PC-9 (cell line): ENCODE results near the gene LENG8. TPM values are rescaled to one million over a fixed set of nuclear protein-coding genes. Genes with fewer than 3 reads are reported as not detected.

ENCODE experiments used
- BruUV-seq: library from RNA; stranded (reverse); fragments of 400-500 nt; replicated peaks from 2 replicates; lab custom pipeline; 2021; lab: Mats Ljungman, UMichigan
- CTCF ChIA-PET: fragments of 300-600 bp; sonication (Branson Sonifier 250); formaldehyde crosslinking; loops from one replicate; lab custom pipeline; 2022; ENCODE audit warnings: antibody characterized with exemption; lab: Charles Lee
- POLR2A ChIA-PET: fragments of 300-600 bp; sonication (Branson Sonifier 250); formaldehyde crosslinking; loops from one replicate; lab custom pipeline; 2022; ENCODE audit warnings: antibody characterized with exemption; ENCODE audit not compliant: unreplicated experiment; lab: Charles Lee
- DNase-seq, 2 experiments: peaks; one replicate each; pipeline versions ENCODE4 v3.0.0 to v3.0.0-alpha.2; 2015 to 2022; ENCODE audit warnings: mixed read lengths in 1 of 2
- H2AFZ ChIP-seq: fragments of 200-600 bp; sonication (generic); 2 replicates; pipeline ENCODE4 v1.8.1; 2017; ENCODE audit warnings: antibody characterized with exemption
- H3F3A ChIP-seq: fragments of 200-600 bp; sonication (generic); 2 replicates; pipeline ENCODE4 v1.8.1; 2017; ENCODE audit warnings: antibody characterized with exemption, mild to moderate bottlenecking, low read depth; ENCODE audit not compliant: insufficient read depth
- H3K27ac ChIP-seq: fragments of 200-600 bp; sonication (generic); 2 replicates; pipeline ENCODE4 v1.6.1; 2016; ENCODE audit warnings: mixed run types
- H3K27me3 ChIP-seq: fragments of 200-600 bp; sonication (generic); 2 replicates; pipeline ENCODE4 v1.6.1; 2016; ENCODE audit warnings: low read depth, mixed run types; ENCODE audit not compliant: insufficient read depth
- H3K36me3 ChIP-seq: fragments of 200-600 bp; sonication (generic); 2 replicates; pipeline ENCODE4 v1.6.1; 2016; ENCODE audit warnings: low read depth, mixed run types
- H3K4me1 ChIP-seq: fragments of 200-600 bp; sonication (generic); replicated peaks from 2 replicates; pipeline ENCODE4 v1.6.1; 2016; ENCODE audit warnings: mixed run types; ENCODE audit not compliant: insufficient read depth
- H3K4me2 ChIP-seq: fragments of 200-600 bp; sonication (generic); 2 replicates; pipeline ENCODE4 v1.6.1; 2017; ENCODE audit warnings: mixed run types
- H3K4me3 ChIP-seq: fragments of 200-600 bp; sonication (generic); 2 replicates; pipeline ENCODE4 v1.6.1; 2016; ENCODE audit warnings: mixed run types
- H3K79me2 ChIP-seq: fragments of 200-600 bp; sonication (generic); 2 replicates; pipeline ENCODE4 v1.6.1; 2017; ENCODE audit warnings: low read depth, mixed run types
- H3K9me2 ChIP-seq: fragments of 200-600 bp; sonication (generic); 2 replicates; pipeline ENCODE4 v1.8.1; 2017; ENCODE audit warnings: mild to moderate bottlenecking; ENCODE audit not compliant: insufficient read depth
- H3K9me3 ChIP-seq: fragments of 200-600 bp; sonication (generic); 2 replicates; pipeline ENCODE4 v1.8.1; 2016; ENCODE audit warnings: low read depth; ENCODE audit not compliant: insufficient read depth
- H4K20me1 ChIP-seq: fragments of 200-600 bp; sonication (generic); 2 replicates; pipeline ENCODE4 v1.8.1; 2017; ENCODE audit not compliant: insufficient read depth
- CTCF ChIP-seq: fragments of 200-600 bp; sonication (generic); conservative IDR thresholded peaks from 2 replicates; pipeline ENCODE4 v1.6.1; 2017; ENCODE audit warnings: mixed run types, antibody characterized with exemption, mild to moderate bottlenecking, moderate library complexity
- EZH2 ChIP-seq: fragments of 200-600 bp; sonication (generic); IDR thresholded peaks from 2 replicates; pipeline ENCODE4 v1.8.0; 2017; ENCODE audit warnings: antibody characterized with exemption, low read depth
- intact Hi-C: fragments of 100-400 bp; cut with micrococcal nuclease; formaldehyde crosslinking; loops from one replicate; pipeline ENCODE4 v1.10.0; 2022; ENCODE audit not compliant: unreplicated experiment
- total RNA-seq: library from RNA; stranded (reverse); gene quantifications from 2 replicates; pipeline ENCODE4 v1.2.3, GENCODE V29; 2021

The LENG8 gene
- total RNA-seq, 1 experiment from 2014 or later, result 274 TPM

GRCh38 chr19:54455786-54456422 is 6.9 kb downstream of the LENG8 start:
- CTCF ChIA-PET, result no interaction called here
- no peak for DNase-seq
- no peak overlapping the region for H3K4me2 ChIP-seq
- H3F3A ChIP-seq, result peaks cover 25% of the 10 kb centered on the region; the same call in 1 of the 2 replicates
- H2AFZ ChIP-seq, result no peak overlapping the region
- H3K79me2 ChIP-seq, result peaks cover 74% of the 10 kb centered on the region
- H3K27me3 ChIP-seq, result no peaks in the 10 kb centered on the region
- H3K36me3 ChIP-seq, result peaks cover 60% of the 10 kb centered on the region
- peaks cover 9% of the 10 kb centered on the region for H3K4me1 ChIP-seq
- peaks cover 75% of the 10 kb centered on the region for H4K20me1 ChIP-seq
- H3K9me3 ChIP-seq, result no peaks in the 10 kb centered on the region
- intact Hi-C loops, result no loop called here
- no TSS peak for BruUV-seq
- H3K9me2 ChIP-seq, result no peaks in the 10 kb centered on the region
- H3K27ac ChIP-seq, result no peak overlapping the region
- POLR2A ChIA-PET, result no interaction called here
- no peak overlapping the region for H3K4me3 ChIP-seq
- TF ChIP-seq CTCF (no peak), EZH2 (no peak)

- H3K4me2 ChIP-seq, result no peak overlapping the region
These were observed 7.7 kb downstream of the LENG8 start for GRCh38 chr19:54456423-54457373.

More at GRCh38 chr19:54456423-54457373, 7.7 kb downstream of the LENG8 start:
- peaks cover 10% of the 10 kb centered on the region for H3K4me1 ChIP-seq
- peaks cover 28% of the 10 kb centered on the region; the same call in 1 of the 2 replicates for H3F3A ChIP-seq
- BruUV-seq, result no TSS peak
- peaks cover 74% of the 10 kb centered on the region for H3K79me2 ChIP-seq
- TF ChIP-seq EZH2, result no peak
- TF ChIP-seq CTCF, result no peak
- no peaks in the 10 kb centered on the region for H3K9me3 ChIP-seq
- peaks cover 75% of the 10 kb centered on the region for H4K20me1 ChIP-seq
- CTCF ChIA-PET, result no interaction called here
- no peak overlapping the region for H3K4me3 ChIP-seq
- H3K27me3 ChIP-seq, result no peaks in the 10 kb centered on the region
- no peak overlapping the region for H2AFZ ChIP-seq
- no peak overlapping the region for H3K27ac ChIP-seq
- H3K36me3 ChIP-seq, result peaks cover 53% of the 10 kb centered on the region
- POLR2A ChIA-PET, result no interaction called here
- no peaks in the 10 kb centered on the region for H3K9me2 ChIP-seq
- DNase-seq, result no peak
- intact Hi-C loops, result no loop called here
